ENCODE data around the gene BRD1.

BRD1 gene

DNA sequence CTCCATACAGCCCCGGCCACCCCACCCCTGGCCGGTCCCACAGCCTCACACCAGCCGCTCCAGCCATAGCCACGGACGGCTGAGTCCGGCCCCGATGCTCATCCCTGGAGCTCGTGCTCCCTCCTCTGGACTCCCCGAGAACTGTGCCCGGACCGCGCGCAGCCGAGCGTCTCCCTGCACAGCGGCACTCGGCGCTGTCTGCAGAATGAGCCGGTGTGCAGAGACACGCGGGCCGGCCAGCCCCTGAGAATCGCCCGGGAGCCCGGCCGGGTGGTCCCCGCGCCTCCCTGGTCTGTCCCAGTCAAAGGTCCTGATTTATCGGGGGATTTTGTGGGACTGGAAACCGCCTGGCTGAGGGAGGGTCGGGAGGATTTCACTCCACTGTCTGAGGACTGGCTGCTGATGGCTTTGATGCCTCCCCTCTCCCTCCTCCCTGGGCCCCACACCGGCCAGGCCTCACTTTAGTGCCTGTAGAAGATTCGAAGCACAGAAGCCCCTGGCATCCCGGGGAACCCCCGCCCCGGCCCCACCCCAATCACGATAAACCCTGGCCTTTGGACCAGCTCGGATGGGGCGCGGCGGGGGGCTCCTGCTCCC lies 102.7 kb downstream of the BRD1 start:
- peak; percentile 71 for DNase-seq

- DNase-seq = no peak
These were observed 103.4 kb downstream of the BRD1 start for GRCh38 chr22:49724030-49724892.

DNA sequence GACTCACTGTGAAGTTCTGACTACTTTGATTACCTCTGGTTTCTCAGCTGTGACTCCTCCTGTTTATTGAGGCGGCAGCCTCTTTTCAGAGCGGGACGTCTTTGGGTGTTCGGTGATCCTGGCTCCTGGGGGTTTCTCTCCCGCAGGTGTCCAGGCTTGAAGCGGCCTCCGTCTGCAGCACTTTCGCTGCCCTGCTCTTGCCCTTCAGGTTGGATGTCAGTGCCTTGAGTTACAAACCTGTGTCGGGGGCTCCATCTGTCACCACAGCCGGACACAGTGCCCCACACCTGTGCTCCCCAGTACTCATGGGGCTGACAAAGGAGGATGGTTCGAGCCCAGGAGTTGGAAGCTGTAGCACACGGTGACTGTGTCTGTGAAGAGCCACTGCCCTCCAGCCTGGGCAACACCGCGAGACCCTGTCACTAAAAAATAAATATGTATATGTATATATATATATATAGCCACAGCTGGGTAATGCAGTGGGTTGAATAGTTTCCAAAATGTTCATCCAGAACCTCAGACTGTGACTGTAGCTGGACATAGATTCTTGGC lies 104.1 kb downstream of the BRD1 start:
- DNase-seq = no peak

All from activated CD8-positive, alpha-beta memory T cell treated with anti-CD3 and anti-CD28 coated beads, Interleukin-2, amount 50 U/mL, for 4 hours (primary cell).